Measurements from ENCODE around the gene KDR.

GRCh38 chr4:55099816-55100215, 25.6 kb downstream of the KDR start:
- no peak for TF ChIP-seq CTCF (IDR thresholded peaks at IDR 0.05)
- TF ChIP-seq ZFX (IDR thresholded peaks at IDR 0.05; ENCODE audit: borderline replicate concordance): no peak

Measured in 22Rv1 (cell line).